Common myeloid progenitor, CD34-positive (primary cell): ENCODE results near the gene SEC24B.
"Not testable (repeated sequence)": the region's sequence is repeated elsewhere in the genome, so short reads cannot be mapped to it uniquely, and the experiment has no call there.

Source experiments
- CTCF ChIA-PET: fragments of 350-600 bp; sonication (Branson Sonifier 250); formaldehyde crosslinking; loops from one replicate; lab custom pipeline; 2021; ENCODE audit warnings: antibody characterized with exemption; lab: Charles Lee
- POLR2A ChIA-PET: fragments of 350-600 bp; sonication (Branson Sonifier 250); formaldehyde crosslinking; loops from one replicate; lab custom pipeline; 2021; ENCODE audit warnings: antibody characterized with exemption; lab: Charles Lee
- DNase-seq, 3 donors: peaks; one replicate each; pipeline versions ENCODE4 v3.0.0 to v3.0.0-alpha.2; 2013
- H3K27ac ChIP-seq, 2 experiments: 1 replicate in 1 of 2; 2 replicates in 1 of 2; pipeline ENCODE4 v1.7.0; 2013; ENCODE audit warnings: inconsistent platforms in 2 of 2, low read length in 2 of 2, mild to moderate bottlenecking in 2 of 2, low read depth in 1 of 2, moderate library complexity in 1 of 2; ENCODE audit not compliant: severe bottlenecking in 2 of 2, insufficient read depth in 1 of 2, poor library complexity in 1 of 2
- H3K27me3 ChIP-seq, 5 experiments: replicated peaks in 2 of 5; 1 replicate in 3 of 5; 2 replicates in 2 of 5; pipeline versions ENCODE4 v1.6.1 to v1.7.0; 2013; ENCODE audit warnings: low read length in 4 of 5, mild to moderate bottlenecking in 2 of 5, moderate library complexity in 2 of 5, inconsistent platforms in 1 of 5; ENCODE audit not compliant: insufficient read depth in 5 of 5, control insufficient read depth in 4 of 5
- H3K36me3 ChIP-seq, 4 experiments: 1 replicate in 2 of 4; 2 replicates in 2 of 4; pipeline versions ENCODE4 v1.6.1 to v1.7.0; 2013; ENCODE audit warnings: low read length in 3 of 4, control low read depth in 1 of 4, mild to moderate bottlenecking in 1 of 4; ENCODE audit not compliant: control insufficient read depth in 4 of 4, insufficient read depth in 4 of 4
- H3K4me1 ChIP-seq, 4 experiments: 1 replicate in 3 of 4; 2 replicates in 1 of 4; pipeline versions ENCODE4 v1.6.1 to v1.7.1; 2013; ENCODE audit warnings: low read length in 3 of 4, mild to moderate bottlenecking in 3 of 4, control low read depth in 1 of 4, inconsistent platforms in 1 of 4, moderate library complexity in 1 of 4; ENCODE audit not compliant: control insufficient read depth in 4 of 4, insufficient read depth in 4 of 4; ENCODE audit errors: control extremely low read depth in 1 of 4
- H3K4me3 ChIP-seq, 7 experiments: 1 replicate in 4 of 7; 2 replicates in 3 of 7; pipeline versions ENCODE4 v1.5.1 to v1.7.0; 2013; ENCODE audit warnings: mild to moderate bottlenecking in 7 of 7, low read length in 6 of 7, moderate library complexity in 6 of 7, inconsistent platforms in 2 of 7, low read depth in 2 of 7, control low read depth in 1 of 7; ENCODE audit not compliant: insufficient read depth in 4 of 7, control insufficient read depth in 1 of 7; ENCODE audit errors: extremely low read depth in 1 of 7
- H3K9me3 ChIP-seq, 5 experiments: 1 replicate in 4 of 5; 2 replicates in 1 of 5; pipeline versions ENCODE4 v1.6.1 to v1.7.1; 2013; ENCODE audit warnings: low read length in 4 of 5, mild to moderate bottlenecking in 2 of 5, inconsistent platforms in 1 of 5, low read depth in 1 of 5, moderate library complexity in 1 of 5; ENCODE audit not compliant: control insufficient read depth in 4 of 5, insufficient read depth in 2 of 5; ENCODE audit errors: control extremely low read depth in 1 of 5
- WGBS: methylation state at CpG from one replicate; pipeline ENCODE4 v1.1.5; 2013; ENCODE audit not compliant: insufficient coverage; 5-methylcytosine and 5-hydroxymethylcytosine counted together

The SEC24B gene

GRCh38 chr4:109554971-109555370 lies 121.4 kb downstream of the SEC24B start:
- DNase-seq, result no peak
- peaks cover 3 to 10% (median 7%) of the 10 kb centered on the region in 4 experiments for H3K4me1 ChIP-seq
- WGBS, result no CpG with 5 or more reads among the region's 3 CpGs
- no peak overlapping the region for H3K27ac ChIP-seq
- no peaks in the 10 kb centered on the region for H3K9me3 ChIP-seq
- no peaks in the 10 kb centered on the region for H3K27me3 ChIP-seq
- ChIA-PET CTCF (interaction anchor here (0.9 kb wide), 2 partner anchors 9 to 118 kb away, joined by 3 to 4 read pairs; no protein-coding TSS in a partner anchor), POLR2A (interaction anchor here (0.6 kb wide), 1 partner anchor 104 kb away, joined by 4 read pairs; no protein-coding TSS in a partner anchor)
- no peak overlapping the region for H3K4me3 ChIP-seq
- H3K36me3 ChIP-seq, result no peaks in the 10 kb centered on the region

- DNase-seq, result no peak
- H3K36me3 ChIP-seq, result no peaks in the 10 kb centered on the region
- ChIA-PET CTCF (interaction anchor here (1.0 to 1.3 kb wide), 2 partner anchors 10 to 18 kb away, joined by 3 read pairs; no protein-coding TSS in a partner anchor), POLR2A (no interaction called here)
- peaks cover 11 to 33% (median 20%) of the 10 kb centered on the region in 4 experiments for H3K4me1 ChIP-seq
- no peaks in the 10 kb centered on the region for H3K9me3 ChIP-seq
- no peak overlapping the region for H3K4me3 ChIP-seq
- H3K27ac ChIP-seq, result no peak overlapping the region
- WGBS, result 98% methylated on average over 28 of the region's 28 CpGs
- no peaks in the 10 kb centered on the region for H3K27me3 ChIP-seq
Measured at GRCh38 chr4:109557433-109557832, 123.8 kb downstream of the SEC24B start.

- POLR2A ChIA-PET, result interaction anchor here (0.6 kb wide), 1 partner anchor 26 kb away, joined by 3 read pairs; no protein-coding TSS in a partner anchor
- H3K4me3 ChIP-seq, H3K27me3 ChIP-seq, H3K36me3 ChIP-seq, H3K9me3 ChIP-seq, H3K27ac ChIP-seq: not testable (repeated sequence)
- H3K4me1 ChIP-seq, result peaks cover 14 to 38% (median 23%) of the 10 kb centered on the region in 4 experiments
- 100% methylated on average over 4 of the region's 6 CpGs for WGBS
- DNase-seq, result peak in 2 of 3 donors; percentile 21 to 40
- CTCF ChIA-PET, result interaction anchor here (1.0 to 1.5 kb wide), 3 partner anchors 11 to 125 kb away, joined by 3 to 4 read pairs (median 3); no protein-coding TSS in a partner anchor
Measured at GRCh38 chr4:109558095-109558494, 124.5 kb downstream of the SEC24B start.

GRCh38 chr4:109559625-109559982 lies 126.0 kb downstream of the SEC24B start:
- WGBS, result 1% methylated on average over 27 of the region's 27 CpGs
- H3K27me3 ChIP-seq, result no peaks in the 10 kb centered on the region
- peak overlapping the region; percentile 50 to 83 for H3K27ac ChIP-seq
- ChIA-PET POLR2A (interaction anchor here (0.6 kb wide), 2 partner anchors 31 to 437 kb away, joined by 3 to 4 read pairs; no protein-coding TSS in a partner anchor), CTCF (interaction anchor here (0.9 to 2.8 kb wide), 6 partner anchors 12 to 260 kb away, joined by 3 to 10 read pairs (median 4); no protein-coding TSS in a partner anchor)
- H3K4me3 ChIP-seq, result peak overlapping the region; percentile 68 to 95 (median 89)
- H3K9me3 ChIP-seq, result no peaks in the 10 kb centered on the region
- peaks cover 14 to 38% (median 23%) of the 10 kb centered on the region in 4 experiments for H3K4me1 ChIP-seq
- no peaks in the 10 kb centered on the region for H3K36me3 ChIP-seq
- no peak for DNase-seq

GRCh38 chr4:109559983-109560686 lies 126.5 kb downstream of the SEC24B start, which contains the start of gene MCUB:
TSS of gene MCUB (plus strand) at chr4:109560246. CDS start at chr4:109560338, 92 bp downstream.
- H3K9me3 ChIP-seq, result no peaks in the 10 kb centered on the region
- ChIA-PET CTCF (interaction anchor here (0.9 to 2.8 kb wide), 6 partner anchors 15 to 260 kb away, joined by 3 to 10 read pairs (median 4); no protein-coding TSS in a partner anchor), POLR2A (interaction anchor here (0.6 to 0.7 kb wide), 3 partner anchors 12 to 437 kb away, joined by 3 to 4 read pairs (median 3); no protein-coding TSS in a partner anchor)
- H3K4me1 ChIP-seq, result peaks cover 14 to 38% (median 23%) of the 10 kb centered on the region in 4 experiments
- no peaks in the 10 kb centered on the region for H3K27me3 ChIP-seq
- no peaks in the 10 kb centered on the region for H3K36me3 ChIP-seq
- peak within 1 kb of the TSS; percentile 68 to 95 (median 89) for H3K4me3 ChIP-seq
- peak within 1 kb of the TSS; percentile 54 to 83 for H3K27ac ChIP-seq
- under 1% methylated on average over 59 of the region's 73 CpGs for whole genome bisulfite sequencing
- DNase-seq, result peak; percentile 90 to 96 (median 95)

GRCh38 chr4:109560687-109561461 lies 127.3 kb downstream of the SEC24B start:
- no peaks in the 10 kb centered on the region for H3K9me3 ChIP-seq
- H3K4me3 ChIP-seq, result peak overlapping the region; percentile 68 to 95 (median 89)
- no peaks in the 10 kb centered on the region for H3K27me3 ChIP-seq
- ChIA-PET POLR2A (interaction anchor here (0.7 kb wide), 3 partner anchors 11 to 117 kb away, joined by 3 to 4 read pairs (median 3); no protein-coding TSS in a partner anchor), CTCF (interaction anchor here (1.0 to 2.8 kb wide), 4 partner anchors 14 to 259 kb away, joined by 3 to 10 read pairs (median 4); no protein-coding TSS in a partner anchor)
- peak; percentile 59 to 88 (median 82) for DNase-seq
- H3K27ac ChIP-seq, result peak overlapping the region; percentile 54 to 83
- WGBS, result 0% methylated on average over 18 of the region's 29 CpGs
- peaks cover 14 to 38% (median 23%) of the 10 kb centered on the region in 4 experiments for H3K4me1 ChIP-seq
- H3K36me3 ChIP-seq, result no peaks in the 10 kb centered on the region
